H9 (cell line): ENCODE data around the gene CDK15. TPM values are rescaled to one million over a fixed set of nuclear protein-coding genes. Genes with fewer than 3 reads are reported as not detected.

ENCODE experiments used
- DNase-seq: peaks from one replicate; pipeline ENCODE4 v3.0.0-alpha.2; 2017
- H2AFZ ChIP-seq: one replicate; pipeline ENCODE4 v1.6.1; 2013; ENCODE audit warnings: mild to moderate bottlenecking, low read length, control low read depth, moderate library complexity
- H2AK5ac ChIP-seq: 2 replicates; pipeline ENCODE4 v1.6.1; 2013; ENCODE audit warnings: low read length, control low read depth, mixed read lengths; ENCODE audit not compliant: insufficient read length
- H2BK120ac ChIP-seq: one replicate; pipeline ENCODE4 v1.6.1; 2013; ENCODE audit warnings: low read depth, mild to moderate bottlenecking, low read length, control low read depth, inconsistent platforms; ENCODE audit not compliant: poor library complexity, severe bottlenecking
- H2BK12ac ChIP-seq: 2 replicates; pipeline ENCODE4 v1.6.1; 2013; ENCODE audit warnings: low read length, control low read depth, mixed read lengths, low read depth; ENCODE audit not compliant: insufficient read length
- H2BK15ac ChIP-seq: 2 replicates; pipeline ENCODE4 v1.6.1; 2013; ENCODE audit warnings: low read depth, low read length, control low read depth
- H2BK20ac ChIP-seq: one replicate; pipeline ENCODE4 v1.6.1; 2013; ENCODE audit warnings: low read depth, mild to moderate bottlenecking, low read length, control low read depth, inconsistent platforms; ENCODE audit not compliant: poor library complexity, severe bottlenecking
- H2BK5ac ChIP-seq: 2 replicates; pipeline ENCODE4 v1.6.1; 2013; ENCODE audit warnings: low read length, control low read depth, mixed read lengths; ENCODE audit not compliant: insufficient read length
- H3K14ac ChIP-seq: 2 replicates; pipeline ENCODE4 v1.6.1; 2013; ENCODE audit warnings: low read length, control low read depth; ENCODE audit not compliant: insufficient read depth
- H3K18ac ChIP-seq: 2 replicates; pipeline ENCODE4 v1.6.1; 2013; ENCODE audit warnings: low read depth, mild to moderate bottlenecking, mixed read lengths, low read length, control low read depth; ENCODE audit not compliant: insufficient read length
- H3K23ac ChIP-seq: 2 replicates; pipeline ENCODE4 v1.6.1; 2013; ENCODE audit warnings: low read length, control low read depth, mixed read lengths, low read depth; ENCODE audit not compliant: insufficient read length
- H3K23me2 ChIP-seq: 2 replicates; pipeline ENCODE4 v1.6.1; 2013; ENCODE audit warnings: low read depth, mild to moderate bottlenecking, mixed read lengths, low read length, control low read depth; ENCODE audit not compliant: insufficient read length, poor library complexity, severe bottlenecking
- H3K27ac ChIP-seq: 2 replicates; pipeline ENCODE4 v1.5.1; 2013; ENCODE audit warnings: low read length, control low read depth, mixed read lengths, low read depth; ENCODE audit not compliant: insufficient read length
- H3K27me3 ChIP-seq: 2 replicates; pipeline ENCODE4 v1.6.1; 2013; ENCODE audit warnings: low read length, control low read depth, inconsistent platforms; ENCODE audit not compliant: insufficient read depth
- H3K4ac ChIP-seq: 2 replicates; pipeline ENCODE4 v1.6.1; 2013; ENCODE audit warnings: low read depth, mild to moderate bottlenecking, control low read depth, inconsistent platforms, low read length, moderate library complexity
- H3K4me1 ChIP-seq: 2 replicates; pipeline ENCODE4 v1.6.1; 2013; ENCODE audit warnings: low read length, control low read depth, inconsistent platforms; ENCODE audit not compliant: insufficient read depth
- H3K4me2 ChIP-seq: 2 replicates; pipeline ENCODE4 v1.6.1; 2013; ENCODE audit warnings: low read length, control low read depth, mixed read lengths; ENCODE audit not compliant: insufficient read length, insufficient read depth
- H3K56ac ChIP-seq: 2 replicates; pipeline ENCODE4 v1.6.1; 2013; ENCODE audit warnings: low read depth, mild to moderate bottlenecking, mixed read lengths, low read length, control low read depth; ENCODE audit not compliant: insufficient read length
- H3K79me1 ChIP-seq: 2 replicates; pipeline ENCODE4 v1.6.1; 2013; ENCODE audit warnings: low read depth, mild to moderate bottlenecking, moderate library complexity, low read length, control low read depth, inconsistent platforms; ENCODE audit not compliant: insufficient read depth, poor library complexity, severe bottlenecking
- H3K79me2 ChIP-seq: 2 replicates; pipeline ENCODE4 v1.6.1; 2013; ENCODE audit warnings: low read length, control low read depth, inconsistent platforms; ENCODE audit not compliant: insufficient read depth
- H3K9ac ChIP-seq: 2 replicates; pipeline ENCODE4 v1.6.1; 2013; ENCODE audit warnings: low read length, control low read depth, mixed read lengths; ENCODE audit not compliant: insufficient read length; ENCODE audit errors: extremely low read depth
- H3K9me3 ChIP-seq: one replicate; pipeline ENCODE4 v1.6.1; 2013; ENCODE audit warnings: low read depth, low read length, inconsistent platforms; ENCODE audit not compliant: control insufficient read depth
- H3T11ph ChIP-seq: one replicate; pipeline ENCODE4 v1.6.1; 2013; ENCODE audit warnings: mild to moderate bottlenecking, low read length, control low read depth, inconsistent platforms
- H4K20me1 ChIP-seq: one replicate; pipeline ENCODE4 v1.6.1; 2013; ENCODE audit not compliant: control insufficient read depth, insufficient read length, insufficient read depth
- H4K5ac ChIP-seq: 2 replicates; pipeline ENCODE4 v1.6.1; 2013; ENCODE audit warnings: low read depth, mild to moderate bottlenecking, mixed read lengths, low read length, control low read depth; ENCODE audit not compliant: insufficient read length
- H4K8ac ChIP-seq: replicated peaks from 2 replicates; pipeline ENCODE4 v1.6.1; 2013; ENCODE audit warnings: low read length, control low read depth, mixed read lengths, low read depth; ENCODE audit not compliant: insufficient read length
- H4K91ac ChIP-seq: 2 replicates; pipeline ENCODE4 v1.6.1; 2013; ENCODE audit warnings: low read depth, mild to moderate bottlenecking, moderate library complexity, mixed read lengths, low read length, control low read depth; ENCODE audit not compliant: insufficient read length
- H3K27ac Mint-ChIP-seq, 3 experiments: 2 replicates in 2 of 3; 3 replicates in 1 of 3; pipeline ENCODE4 v1.8.0; 2020 to 2021; ENCODE audit warnings: mixed read lengths in 3 of 3, mild to moderate bottlenecking in 1 of 3, moderate library complexity in 1 of 3
- H3K27me3 Mint-ChIP-seq: 2 replicates; pipeline ENCODE4 v1.8.0; 2021; ENCODE audit warnings: low read depth, mild to moderate bottlenecking, moderate library complexity, mixed read lengths
- H3K36me3 Mint-ChIP-seq, 3 experiments: 2 replicates in 2 of 3; 3 replicates in 1 of 3; pipeline ENCODE4 v1.8.0; 2020 to 2021; ENCODE audit warnings: low read depth in 3 of 3, mixed read lengths in 3 of 3; ENCODE audit not compliant: insufficient read depth in 1 of 3
- H3K4me1 Mint-ChIP-seq, 2 experiments: 2 replicates each; pipeline ENCODE4 v1.8.0; 2020; ENCODE audit warnings: mixed read lengths in 2 of 2
- H3K4me3 Mint-ChIP-seq, 2 experiments: 2 replicates in 1 of 2; 3 replicates in 1 of 2; pipeline ENCODE4 v1.8.0; 2020 to 2021; ENCODE audit warnings: mild to moderate bottlenecking in 2 of 2, mixed read lengths in 2 of 2, moderate library complexity in 1 of 2
- H3K9me3 Mint-ChIP-seq, 2 experiments: 2 replicates in 1 of 2; 3 replicates in 1 of 2; pipeline ENCODE4 v1.8.0; 2020; ENCODE audit warnings: mild to moderate bottlenecking in 2 of 2, mixed read lengths in 2 of 2, moderate library complexity in 1 of 2
- WGBS: extraction: QIAGEN DNeasy Blood & Tissue Kit; methylation state at CpG from one replicate; pipeline ENCODE4 v1.1.7; 2013; ENCODE audit warnings: missing lambda C conversion rate, low lambda C conversion rate, mixed read lengths; ENCODE audit not compliant: insufficient read length; ENCODE audit errors: extremely low coverage; 5-methylcytosine and 5-hydroxymethylcytosine counted together
- total RNA-seq: library from RNA; stranded (reverse); gene quantifications from 2 replicates; pipeline ENCODE4 v1.2.1, GENCODE V29; 2021
- TF ChIP-seq, protein P1 (sequence below): fragments of 200-600 bp; sonication (generic); conservative IDR thresholded peaks from 3 replicates; pipeline ENCODE4 v1.8.0; 2021; ENCODE audit warnings: antibody characterized with exemption, mild to moderate bottlenecking

Gene CDK15
- total RNA-seq, 1 experiment from 2014 or later: not detected

DNA sequence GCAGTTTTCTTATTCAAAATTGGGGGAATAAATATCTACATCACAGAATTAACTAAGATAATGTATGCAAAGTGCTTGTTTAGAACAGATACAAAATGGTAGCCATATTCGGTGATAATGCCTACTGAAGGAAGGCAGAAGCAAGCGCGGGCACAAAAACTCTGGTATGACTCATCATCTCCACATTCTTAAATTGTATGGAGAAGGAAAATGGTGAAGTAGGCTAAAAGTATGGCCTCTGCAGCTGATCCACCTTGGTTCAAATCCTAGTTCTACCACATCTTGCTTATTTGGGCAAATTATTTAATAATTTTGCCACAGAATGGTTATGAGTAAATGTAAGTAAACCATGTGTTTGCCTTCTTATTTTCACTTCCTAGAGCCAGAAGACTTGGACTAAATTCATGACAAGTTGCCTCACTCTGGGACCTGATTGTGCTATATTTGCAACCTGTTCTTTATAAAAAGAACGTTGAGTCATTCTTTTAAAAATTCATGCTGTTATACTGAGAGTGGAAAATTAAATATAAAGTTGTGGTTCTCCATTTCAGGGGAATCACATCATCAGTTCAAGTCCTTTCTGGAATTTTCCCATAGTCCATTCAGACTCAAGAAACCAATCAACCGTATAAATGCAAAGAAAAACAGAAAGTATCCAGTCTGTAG is 9.0 kb upstream of the CDK15 start:
- Histone ChIP-seq H3K4me2 (no peak overlapping the region), H3K23ac (no peak overlapping the region), H4K5ac (no peak overlapping the region), H2BK15ac (no peak overlapping the region), H3K4ac (no peak overlapping the region), H2BK5ac (no peak overlapping the region), H3K27me3 (no peaks in the 10 kb centered on the region), H4K8ac (no peak overlapping the region), H2BK12ac (no peak overlapping the region), H3K79me1 (no peaks in the 10 kb centered on the region), H3K9me3 (no peaks in the 10 kb centered on the region), H2AK5ac (no peak overlapping the region), H3K9ac (no peak overlapping the region), H2BK20ac (no peak overlapping the region), H3K56ac (no peak overlapping the region), H3K4me1 (no peaks in the 10 kb centered on the region), H2BK120ac (no peak overlapping the region), H4K20me1 (no peaks in the 10 kb centered on the region), H3K79me2 (no peaks in the 10 kb centered on the region), H3K14ac (no peak overlapping the region), H3T11ph (no peak overlapping the region), H2AFZ (no peak overlapping the region), H3K27ac (no peak overlapping the region), H3K18ac (no peak overlapping the region), H4K91ac (no peak overlapping the region), H3K23me2 (no peaks in the 10 kb centered on the region)
- Mint-ChIP-seq H3K36me3 (peaks cover 0 to 3% (median 0%) of the 10 kb centered on the region in 3 experiments; a peak in 2 of 7 replicates), H3K27me3 (no peaks in the 10 kb centered on the region), H3K27ac (no peak overlapping the region), H3K4me1 (no peaks in the 10 kb centered on the region; a peak in 1 of 4 replicates), H3K4me3 (no peak overlapping the region), H3K9me3 (no peaks in the 10 kb centered on the region)
- no CpG with 5 or more reads among the region's 5 CpGs for WGBS
- no peak for DNase-seq
- TF ChIP-seq, protein P1, sequence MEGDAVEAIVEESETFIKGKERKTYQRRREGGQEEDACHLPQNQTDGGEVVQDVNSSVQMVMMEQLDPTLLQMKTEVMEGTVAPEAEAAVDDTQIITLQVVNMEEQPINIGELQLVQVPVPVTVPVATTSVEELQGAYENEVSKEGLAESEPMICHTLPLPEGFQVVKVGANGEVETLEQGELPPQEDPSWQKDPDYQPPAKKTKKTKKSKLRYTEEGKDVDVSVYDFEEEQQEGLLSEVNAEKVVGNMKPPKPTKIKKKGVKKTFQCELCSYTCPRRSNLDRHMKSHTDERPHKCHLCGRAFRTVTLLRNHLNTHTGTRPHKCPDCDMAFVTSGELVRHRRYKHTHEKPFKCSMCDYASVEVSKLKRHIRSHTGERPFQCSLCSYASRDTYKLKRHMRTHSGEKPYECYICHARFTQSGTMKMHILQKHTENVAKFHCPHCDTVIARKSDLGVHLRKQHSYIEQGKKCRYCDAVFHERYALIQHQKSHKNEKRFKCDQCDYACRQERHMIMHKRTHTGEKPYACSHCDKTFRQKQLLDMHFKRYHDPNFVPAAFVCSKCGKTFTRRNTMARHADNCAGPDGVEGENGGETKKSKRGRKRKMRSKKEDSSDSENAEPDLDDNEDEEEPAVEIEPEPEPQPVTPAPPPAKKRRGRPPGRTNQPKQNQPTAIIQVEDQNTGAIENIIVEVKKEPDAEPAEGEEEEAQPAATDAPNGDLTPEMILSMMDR: no peak
